HCEC 1CT (cell line): ENCODE results near the gene HPS6.

ENCODE experiments used
- DNase-seq: peaks from one replicate; pipeline ENCODE4 v3.0.0-alpha.2; 2017

The HPS6 gene

DNA sequence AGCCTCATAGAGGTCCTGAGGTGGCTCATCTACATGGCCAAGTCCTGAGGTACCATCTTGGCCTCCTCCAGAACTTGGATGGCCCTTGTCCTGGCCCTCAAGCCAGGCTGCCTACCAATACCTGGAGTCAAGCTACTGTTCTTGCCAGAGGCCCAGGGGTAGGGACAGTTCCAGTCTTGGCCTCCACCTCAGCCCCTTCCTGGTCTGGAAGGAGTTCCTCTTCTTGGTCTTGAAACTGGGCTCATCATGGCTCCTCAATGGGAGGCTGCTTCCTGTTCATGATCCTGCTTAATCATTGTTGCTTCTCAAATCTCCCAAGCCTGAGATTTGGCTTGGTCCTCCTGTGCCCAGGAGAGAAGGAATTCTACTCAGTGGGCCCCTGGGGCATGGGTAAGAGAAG, 3.9 kb downstream of the HPS6 start:
- no peak for DNase-seq

DNA sequence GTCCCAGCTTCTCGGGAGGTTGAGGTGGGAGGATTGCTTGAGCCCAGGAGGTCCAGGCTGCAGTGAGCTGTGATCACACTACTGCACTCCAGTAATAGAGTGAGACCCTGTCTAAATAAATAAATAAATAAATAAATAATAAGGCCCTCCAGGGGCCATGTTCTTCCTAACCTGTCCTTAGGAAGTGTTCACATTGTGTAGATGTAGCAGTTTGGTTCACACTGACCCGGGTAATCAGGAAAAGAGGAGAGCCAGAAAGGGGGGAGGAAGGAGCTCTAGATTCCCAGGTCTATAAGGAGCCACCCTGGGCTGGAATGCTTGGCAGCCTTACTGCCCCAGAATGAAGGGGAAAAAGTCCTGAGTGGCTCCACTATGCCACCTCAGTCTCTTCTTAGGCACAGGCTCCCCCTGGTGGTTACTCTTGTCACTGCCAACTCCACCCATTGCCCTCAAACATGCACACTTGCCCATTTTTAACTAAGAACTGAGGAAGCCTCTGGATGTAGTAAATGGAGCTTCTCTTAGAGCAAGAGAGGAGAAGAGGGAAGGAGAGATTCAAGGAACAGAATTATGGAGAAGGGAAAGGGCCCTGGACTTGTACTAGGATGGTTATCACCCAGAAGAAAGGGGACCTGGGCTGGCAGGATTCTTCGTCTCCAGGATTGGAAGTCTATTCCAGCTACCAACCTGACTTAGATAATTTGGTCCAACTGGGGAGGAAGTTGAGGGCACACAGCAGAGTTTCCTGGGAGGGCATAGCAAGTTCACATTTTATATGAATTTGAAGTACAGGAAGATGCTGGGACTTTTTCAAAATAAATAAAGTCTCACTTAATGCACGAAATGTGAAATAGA, 7.8 kb downstream of the HPS6 start:
- peak; percentile 63 for DNase-seq

GRCh38 chr10:102083541-102083940, 18.4 kb downstream of the HPS6 start:
- no peak for DNase-seq

GRCh38 chr10:102085336-102085735, 20.2 kb downstream of the HPS6 start:
- no peak for DNase-seq

DNA sequence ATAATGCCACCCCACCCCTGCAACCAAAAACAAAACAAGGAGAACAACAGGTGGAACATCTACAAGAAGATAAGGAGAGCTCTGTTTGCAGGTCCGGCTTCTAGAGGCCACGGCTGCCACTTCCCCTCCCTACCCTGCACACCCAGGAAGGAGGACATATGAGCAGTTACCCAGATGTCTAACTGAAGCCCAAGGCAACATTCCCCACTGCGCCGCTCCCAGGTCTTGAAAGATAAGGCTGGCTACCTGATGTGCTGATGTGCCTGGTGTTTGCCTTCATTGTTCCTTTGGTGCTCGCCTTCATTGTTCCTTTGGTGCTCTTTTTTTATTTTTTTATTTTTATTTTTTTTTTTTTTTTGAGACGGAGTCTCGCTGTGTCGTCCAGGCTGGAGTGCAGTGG, 21.0 kb downstream of the HPS6 start:
- no peak for DNase-seq

GRCh38 chr10:102090772-102091171, 25.6 kb downstream of the HPS6 start:
- DNase-seq, result peak; percentile 17

- DNase-seq, result no peak
Measured at GRCh38 chr10:102096449-102096848, 31.3 kb downstream of the HPS6 start.

DNA sequence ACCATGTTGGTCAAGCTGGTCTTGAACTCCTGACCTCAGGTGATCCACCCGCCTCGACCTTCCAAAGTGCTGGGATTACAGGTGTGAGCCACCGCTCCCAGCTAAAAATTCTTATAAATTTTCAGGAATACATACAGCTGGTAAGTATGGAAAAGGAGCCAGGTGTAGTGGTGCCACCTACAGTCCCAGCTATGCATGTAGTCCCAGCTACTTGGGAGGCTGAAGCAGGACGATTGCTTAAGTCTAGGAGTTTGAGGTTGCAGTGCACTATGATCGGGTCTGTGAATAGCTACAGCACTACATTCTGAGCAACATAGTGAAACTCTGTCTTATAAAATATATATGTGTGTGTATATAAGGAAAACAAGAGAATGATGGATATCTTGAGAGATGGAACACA, 36.0 kb downstream of the HPS6 start:
- DNase-seq, result no peak

DNA sequence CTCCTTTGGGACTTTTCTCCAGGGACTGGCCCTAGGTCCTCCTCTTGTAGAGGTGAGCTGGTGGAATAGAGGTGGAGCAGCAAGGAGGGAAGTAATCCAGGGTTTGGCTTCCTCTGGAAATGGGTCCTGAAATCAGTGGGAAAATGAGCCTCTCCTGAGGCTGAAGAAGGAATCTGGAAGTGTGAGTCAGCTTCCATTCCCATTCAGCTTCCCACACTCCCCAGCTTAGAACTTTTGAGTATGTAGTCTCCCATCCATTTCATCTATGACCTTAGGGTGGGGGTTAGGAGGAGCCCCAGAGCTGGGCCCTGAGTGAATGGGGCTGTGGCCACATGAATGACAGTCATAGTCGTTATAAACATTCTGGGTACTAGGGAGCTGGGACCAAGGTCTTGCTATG, 37.3 kb downstream of the HPS6 start:
- DNase-seq, result no peak

DNA sequence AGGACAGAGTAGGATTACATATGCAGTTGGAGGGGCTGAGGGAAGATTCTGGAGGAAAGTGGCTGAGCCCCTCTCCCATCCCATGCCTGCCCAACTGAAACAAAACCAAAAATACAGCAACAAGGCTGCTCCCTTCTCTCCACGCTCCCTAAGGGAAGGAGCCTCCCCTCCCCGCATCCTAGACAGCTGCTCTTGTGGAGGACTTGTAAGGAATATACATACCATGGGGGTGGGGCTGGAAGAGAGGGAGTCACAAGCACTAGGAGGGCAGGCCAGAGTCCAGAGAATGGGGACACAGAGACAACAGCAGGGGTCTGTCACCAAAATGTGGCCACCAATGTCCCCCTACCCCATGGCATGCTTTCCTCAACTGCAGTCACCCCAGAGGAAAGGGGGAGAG, 41.8 kb downstream of the HPS6 start:
- DNase-seq, result no peak

DNA sequence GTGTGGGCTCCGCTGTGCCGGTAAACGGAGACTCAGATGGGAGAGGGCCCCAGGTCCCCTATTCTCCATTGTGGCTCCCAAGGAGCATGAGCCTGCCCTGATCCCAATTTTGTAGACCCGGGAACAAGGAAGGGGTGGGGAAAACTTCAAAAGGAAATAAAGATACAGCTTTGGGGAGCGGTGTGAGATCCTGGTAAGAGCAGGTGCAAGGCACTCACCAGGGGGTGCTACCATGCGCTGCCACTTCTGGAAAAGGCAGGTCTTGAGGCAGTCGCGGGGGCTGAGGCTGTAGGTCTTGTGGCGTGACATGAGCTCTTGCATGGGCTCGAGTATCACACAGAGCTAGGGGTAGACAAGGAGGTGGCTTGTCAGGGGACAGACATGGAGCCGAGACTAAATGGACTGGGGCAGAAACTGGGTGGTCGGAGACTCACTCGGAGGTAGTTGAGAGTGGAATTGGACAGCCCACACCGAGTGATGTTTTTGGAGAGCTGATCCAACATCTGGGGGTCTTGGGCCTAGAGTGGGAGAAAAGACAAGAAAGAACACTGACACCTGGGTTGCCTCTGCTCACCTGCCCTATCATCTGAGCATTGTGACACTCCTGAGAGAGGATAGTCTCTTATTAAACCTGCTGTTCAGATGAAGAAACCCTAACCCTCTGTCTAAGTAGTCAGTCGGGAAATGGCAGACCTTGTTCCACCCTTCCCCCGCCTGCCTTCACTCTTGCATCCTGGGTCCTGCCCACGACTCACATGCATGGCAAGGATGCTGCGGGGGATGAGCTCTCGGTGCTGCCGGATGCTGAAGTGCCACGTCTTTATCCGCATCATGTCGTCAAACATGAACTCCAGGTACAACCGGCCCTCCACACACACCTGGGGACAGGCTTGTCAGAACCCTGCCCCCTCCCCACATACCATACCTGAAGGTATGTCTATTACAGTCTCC, 44.3 kb downstream of the HPS6 start:
- no peak for DNase-seq

DNA sequence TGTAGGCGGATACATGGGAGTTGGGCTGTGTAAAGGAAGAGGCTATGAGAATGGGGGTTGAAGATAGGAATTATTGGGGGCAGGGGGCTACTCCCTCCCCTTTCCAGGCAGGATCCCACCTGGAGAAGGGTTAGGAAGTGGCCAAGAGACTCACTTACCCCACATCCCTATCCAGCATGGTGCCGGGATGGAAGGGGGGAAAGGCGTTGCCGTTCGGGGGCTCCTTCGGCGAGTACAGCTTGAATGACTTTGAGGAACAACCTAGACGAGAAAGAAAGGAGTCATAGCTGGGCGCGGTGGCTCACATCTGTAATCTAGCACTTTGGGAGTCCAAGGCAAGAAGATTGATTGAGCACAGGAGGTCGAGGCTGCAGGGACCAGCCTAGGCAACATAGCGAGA, 46.1 kb downstream of the HPS6 start:
- DNase-seq, result no peak

GRCh38 chr10:102112210-102112817, 47.2 kb downstream of the HPS6 start:
- no peak for DNase-seq

- DNase-seq, result no peak
Measured at GRCh38 chr10:102113261-102113955, 48.3 kb downstream of the HPS6 start.

- no peak for DNase-seq
Measured at GRCh38 chr10:102113956-102114857, 49.1 kb downstream of the HPS6 start.

DNA sequence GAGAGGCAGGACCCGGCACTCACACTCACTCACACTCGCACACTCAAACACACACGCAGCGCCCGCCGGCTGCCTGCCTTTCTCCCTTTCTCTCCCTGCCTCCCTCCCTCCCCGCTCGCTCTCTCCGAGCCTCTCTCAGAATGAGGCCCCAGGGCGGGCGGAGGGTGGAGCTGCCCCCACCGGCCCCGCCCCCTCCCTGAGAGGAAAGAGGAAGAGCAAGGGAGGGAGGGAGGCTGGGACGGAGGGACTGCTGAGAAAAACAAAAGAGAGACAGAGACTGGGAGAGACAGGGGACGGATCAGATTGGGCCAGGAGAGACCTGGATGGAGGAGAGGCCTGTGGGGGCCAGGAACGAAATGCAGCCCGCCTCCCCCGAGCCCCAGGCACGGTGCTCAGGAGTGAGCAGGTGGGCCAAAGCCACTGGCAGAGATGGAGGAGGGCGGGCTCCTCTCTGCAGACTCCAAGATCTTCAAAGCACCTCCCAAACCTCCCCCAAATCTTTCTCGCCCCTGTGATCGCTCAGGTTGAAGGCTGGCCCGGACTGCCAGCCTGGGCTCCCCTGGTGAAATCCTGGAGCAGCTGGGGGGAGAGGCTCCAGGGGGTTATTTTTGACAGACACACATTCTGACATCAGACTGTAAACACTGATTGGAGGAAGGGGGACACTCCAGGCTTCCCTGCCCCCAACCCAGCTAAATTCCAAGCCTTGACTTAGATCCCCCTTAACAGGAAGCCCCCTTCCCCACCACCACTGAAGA, 49.9 kb downstream of the HPS6 start:
- DNase-seq, result peak; percentile 71

GRCh38 chr10:102115775-102116174, 50.6 kb downstream of the HPS6 start:
- peak; percentile 38 for DNase-seq

DNA sequence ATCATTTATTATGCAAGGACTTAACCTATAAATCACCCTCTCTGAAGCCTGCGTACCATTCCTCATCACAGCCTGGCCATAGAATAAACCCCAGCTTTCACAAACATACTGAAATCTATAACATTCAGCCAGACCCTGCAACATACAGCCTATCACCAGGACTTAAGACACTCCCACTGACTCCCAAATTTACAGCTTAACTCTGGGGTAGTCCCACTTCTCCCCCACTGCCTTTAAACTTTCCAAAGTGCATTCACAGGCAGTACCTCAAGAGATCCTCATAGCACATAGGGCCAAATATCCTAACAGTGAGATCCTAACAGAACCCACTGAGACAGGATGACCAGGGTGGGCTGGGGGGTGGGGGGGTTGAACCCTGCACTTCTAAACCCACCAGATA, 51.5 kb downstream of the HPS6 start:
- no peak for DNase-seq
